Measurements from ENCODE around the gene SAAL1.

GRCh38 chr11:18145025-18145424 lies 39.1 kb upstream of the SAAL1 start:
- TF ChIP-seq CTCF (IDR thresholded peaks at IDR 0.05) (no peak), EZH2 (IDR thresholded peaks at IDR 0.05; ENCODE audit: borderline replicate concordance, insufficient read depth, low read depth, low read length, poor library complexity, severe bottlenecking) (no peak)
